GM19240 (cell line): ENCODE data around the gene AP3D1.
A peak's percentile ranks its signal among the peaks of the same experiment; 100 is the strongest.
"Not testable (repeated sequence)": the region's sequence is repeated elsewhere in the genome, so short reads cannot be mapped to it uniquely, and the experiment has no call there.

Experiments
- DNase-seq: peaks from one replicate; pipeline ENCODE4 v3.0.0; 2011; ENCODE audit warnings: low spot score; ENCODE audit not compliant: insufficient read length

The AP3D1 gene

GRCh38 chr19:2111425-2111824 lies 39.9 kb downstream of the AP3D1 start:
- no peak for DNase-seq

- no peak for DNase-seq
Measured at GRCh38 chr19:2110822-2111221, 40.5 kb downstream of the AP3D1 start.

- no peak for DNase-seq
Measured at GRCh38 chr19:2109046-2109864, 42.1 kb downstream of the AP3D1 start.

- no peak for DNase-seq
Measured at GRCh38 chr19:2108251-2109016, 42.9 kb downstream of the AP3D1 start.

GRCh38 chr19:2103045-2103707 lies 48.2 kb downstream of the AP3D1 start:
- no peak for DNase-seq

GRCh38 chr19:2101417-2102335 lies 49.7 kb downstream of the AP3D1 start:
- DNase-seq = no peak

GRCh38 chr19:2100719-2101061 lies 50.7 kb downstream of the AP3D1 start:
- DNase-seq = no peak

- DNase-seq = no peak
Measured at GRCh38 chr19:2099937-2100718, 51.2 kb downstream of the AP3D1 start.

GRCh38 chr19:2099054-2099501 lies 52.3 kb downstream of the AP3D1 start:
- DNase-seq = no peak

GRCh38 chr19:2097886-2098327 lies 53.5 kb downstream of the AP3D1 start:
- no peak for DNase-seq

- peak; percentile 58 for DNase-seq
Measured at GRCh38 chr19:2097203-2097885, 54.0 kb downstream of the AP3D1 start.

GRCh38 chr19:2096480-2097202 lies 54.7 kb downstream of the AP3D1 start, which contains the start of gene IZUMO4:
IZUMO4 (plus strand) TSS chr19:2096915; CDS start chr19:2096946, 31 bp downstream.
- peak; percentile 97 for DNase-seq

- DNase-seq = no peak
Measured at GRCh38 chr19:2096034-2096479, 55.3 kb downstream of the AP3D1 start, which contains the start of gene MOB3A. MOB3A (minus strand) TSS chr19:2096326; CDS start chr19:2078560, 17,766 bp downstream.

GRCh38 chr19:2091926-2092525 lies 59.3 kb downstream of the AP3D1 start:
- not testable (repeated sequence) for DNase-seq

GRCh38 chr19:2089727-2090053 lies 61.7 kb downstream of the AP3D1 start:
- DNase-seq = no peak

- no peak for DNase-seq
Measured at GRCh38 chr19:2089001-2089711, 62.2 kb downstream of the AP3D1 start.

- no peak for DNase-seq
Measured at GRCh38 chr19:2087621-2088100, 63.7 kb downstream of the AP3D1 start.
